Activated CD8-positive, alpha-beta memory T cell treated with anti-CD3 and anti-CD28 coated beads for 1 hour (primary cell): ENCODE results near the gene WNT9B.
"Not testable (repeated sequence)": the region's sequence is repeated elsewhere in the genome, so short reads cannot be mapped to it uniquely, and the experiment has no call there.

Source experiments
- DNase-seq, 2 donors: peaks; one replicate each; pipeline ENCODE4 v3.0.0-alpha.2; 2020; ENCODE audit warnings: low read depth in 1 of 2; ENCODE audit errors: extremely low read depth in 1 of 2

The WNT9B gene

DNA sequence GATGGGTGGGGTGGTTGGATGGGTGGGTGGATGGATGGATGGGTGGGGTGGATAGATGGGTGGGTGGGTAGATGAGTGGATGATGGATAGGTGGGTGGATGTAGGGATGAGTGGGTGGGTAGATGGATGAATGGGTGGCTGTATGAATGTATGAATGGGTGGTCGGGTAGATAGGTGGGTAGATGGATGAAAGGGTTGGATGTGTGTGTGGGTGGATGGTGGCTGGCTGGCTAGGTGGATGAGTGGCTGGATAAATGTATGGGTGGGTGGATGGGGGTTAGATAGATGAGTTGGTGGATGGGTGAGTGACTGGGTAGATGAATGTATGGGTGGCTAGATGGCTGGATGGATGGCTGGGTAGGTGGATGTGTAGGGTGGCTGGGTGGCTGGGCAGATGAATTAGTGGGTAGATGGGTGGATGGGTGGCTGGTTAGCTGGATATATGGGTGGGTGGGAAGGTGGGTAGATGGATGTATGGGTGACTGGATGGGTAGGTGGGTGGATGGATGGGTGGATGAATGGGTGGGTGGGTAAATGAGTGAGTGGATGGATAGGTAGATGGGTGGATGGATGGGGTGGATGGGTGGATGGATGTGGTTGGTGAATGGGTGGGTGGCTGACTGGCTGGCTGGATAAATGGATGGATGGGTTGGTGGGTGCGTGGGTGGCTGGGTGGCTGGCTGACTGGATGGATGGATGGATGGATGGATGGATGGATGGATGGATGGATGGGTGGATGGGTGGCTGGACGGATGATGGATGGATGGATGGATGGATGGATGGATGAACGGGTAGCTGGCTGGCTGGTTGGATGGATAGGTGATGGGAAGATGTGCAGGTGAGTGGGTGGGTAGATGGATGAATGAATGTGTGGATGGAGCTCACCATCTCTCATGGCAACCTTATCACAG, 52.6 kb downstream of the WNT9B start:
- DNase-seq: no peak

DNA sequence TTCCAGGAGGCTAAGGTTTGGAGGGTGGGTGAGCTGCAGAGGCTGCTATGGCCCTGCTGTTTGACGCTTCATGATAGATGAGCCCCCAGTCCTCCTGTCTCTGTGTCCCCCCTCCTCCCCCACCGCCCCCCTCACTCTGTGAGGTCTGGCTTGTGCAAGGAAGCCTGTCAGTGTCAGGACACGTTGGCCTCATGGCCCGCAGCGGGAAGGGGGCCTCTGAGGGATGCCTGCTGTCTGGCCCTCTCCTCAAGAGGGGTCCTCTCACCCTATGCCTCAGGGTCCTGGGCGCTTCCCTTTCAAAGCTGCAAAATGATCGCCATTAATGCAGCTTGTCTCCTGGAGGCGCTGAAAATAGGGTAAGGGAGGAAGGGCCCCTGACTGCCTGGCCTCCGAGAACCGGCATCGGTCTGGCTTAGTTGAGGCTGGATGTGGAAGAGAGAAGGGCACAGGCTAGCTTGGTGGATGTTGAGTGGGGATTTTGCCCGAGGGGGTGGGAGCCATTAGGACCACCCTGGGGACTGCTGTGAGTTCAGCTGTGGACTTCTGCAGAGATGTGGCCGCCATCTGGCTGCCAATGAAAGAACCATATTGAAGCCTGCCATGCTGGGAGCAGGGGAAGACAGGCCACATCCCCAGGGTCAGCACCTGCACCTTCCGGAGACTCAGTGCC, 56.8 kb downstream of the WNT9B start:
- no peak for DNase-seq

DNA sequence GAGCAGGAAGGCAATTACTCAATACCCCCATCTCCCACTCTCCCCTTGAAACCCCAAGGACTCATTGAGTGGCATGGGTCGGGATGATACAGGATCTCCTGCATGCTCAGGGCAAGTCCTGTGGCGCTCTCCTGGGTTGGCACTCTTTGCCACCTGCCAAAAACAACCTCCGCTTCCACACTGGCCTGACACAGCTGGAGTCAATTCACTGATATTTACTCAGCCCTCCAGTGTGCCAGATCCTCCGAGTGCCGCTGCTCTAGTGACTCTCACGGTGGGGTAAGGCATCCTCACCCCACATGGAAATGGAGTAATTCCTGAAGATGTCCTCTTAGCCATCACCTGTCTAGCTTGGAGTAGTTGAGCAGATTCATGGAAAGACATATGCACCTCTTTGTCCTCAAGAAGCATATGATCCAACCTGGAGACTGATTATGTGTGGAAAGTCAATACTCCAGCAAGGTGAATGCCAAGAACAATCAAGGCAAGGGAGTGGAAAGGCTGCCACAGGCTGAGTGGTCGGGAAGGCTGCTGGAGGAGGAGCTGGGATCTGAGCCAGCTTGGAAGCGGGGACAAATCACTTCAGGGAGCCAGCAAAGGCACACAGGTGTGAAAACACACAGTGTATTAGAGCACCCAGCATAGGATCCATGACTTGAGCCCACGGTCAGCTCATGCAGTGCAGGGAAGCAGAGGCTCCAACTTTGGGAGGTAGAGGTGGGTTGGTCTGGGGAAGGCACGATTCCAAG, 59.0 kb downstream of the WNT9B start:
- no peak for DNase-seq

DNA sequence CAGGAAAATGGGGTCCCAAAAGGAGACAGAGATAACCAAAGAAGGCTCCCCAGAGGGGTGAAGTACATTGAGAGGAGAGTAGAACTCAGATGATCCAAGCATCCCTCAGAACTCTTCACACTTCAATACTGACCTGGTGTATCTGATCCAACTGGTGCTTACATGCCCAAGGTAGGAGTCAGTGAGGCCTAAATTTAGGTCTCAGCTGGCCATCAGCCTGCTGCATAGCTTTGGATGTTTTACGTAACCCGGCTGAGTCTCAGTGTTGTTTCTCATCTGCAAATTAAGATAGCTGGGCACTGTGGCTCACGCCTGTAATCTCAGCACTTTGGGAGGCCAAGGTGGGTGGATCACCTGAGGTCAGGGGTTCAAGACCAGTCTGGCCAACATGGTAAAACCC, 59.9 kb downstream of the WNT9B start:
- no peak for DNase-seq

DNA sequence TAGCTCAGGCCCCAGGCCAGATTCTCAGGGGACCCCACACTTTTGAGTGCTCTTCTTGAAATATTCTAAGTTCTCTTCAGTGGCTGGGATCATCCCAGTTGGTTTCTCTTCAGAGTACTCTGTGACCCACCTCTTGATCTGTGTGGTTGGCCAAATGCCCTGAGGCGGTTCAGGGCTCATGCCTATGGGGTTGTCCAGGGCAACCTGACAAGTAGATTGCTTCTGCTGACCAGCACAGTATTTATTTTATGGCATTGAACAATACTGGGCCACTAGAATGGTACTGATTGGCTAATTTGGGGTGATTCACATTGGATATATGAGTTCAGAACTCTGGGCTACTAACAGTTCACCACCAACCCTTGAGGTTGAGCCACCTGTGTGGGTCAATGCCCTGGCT, 64.2 kb downstream of the WNT9B start:
- no peak for DNase-seq

DNA sequence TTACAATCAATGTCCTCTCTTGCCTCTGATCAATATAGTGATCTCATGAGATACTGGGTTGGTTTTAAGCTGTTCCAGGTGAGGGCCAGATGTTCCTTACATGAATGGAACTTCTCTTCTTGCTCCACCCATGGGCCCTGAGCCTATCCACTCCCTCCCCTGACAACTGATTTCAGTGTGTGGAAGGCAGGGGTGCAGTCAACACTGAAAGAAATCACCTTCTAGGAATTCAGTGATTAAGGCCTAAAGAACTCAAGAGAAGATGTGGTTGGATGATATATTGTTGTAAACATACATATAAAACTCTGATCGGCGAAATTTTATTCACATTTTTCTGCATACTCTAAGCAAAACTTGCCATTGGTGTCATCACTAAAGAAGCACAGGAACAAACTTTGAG, 64.8 kb downstream of the WNT9B start:
- DNase-seq: no peak

DNA sequence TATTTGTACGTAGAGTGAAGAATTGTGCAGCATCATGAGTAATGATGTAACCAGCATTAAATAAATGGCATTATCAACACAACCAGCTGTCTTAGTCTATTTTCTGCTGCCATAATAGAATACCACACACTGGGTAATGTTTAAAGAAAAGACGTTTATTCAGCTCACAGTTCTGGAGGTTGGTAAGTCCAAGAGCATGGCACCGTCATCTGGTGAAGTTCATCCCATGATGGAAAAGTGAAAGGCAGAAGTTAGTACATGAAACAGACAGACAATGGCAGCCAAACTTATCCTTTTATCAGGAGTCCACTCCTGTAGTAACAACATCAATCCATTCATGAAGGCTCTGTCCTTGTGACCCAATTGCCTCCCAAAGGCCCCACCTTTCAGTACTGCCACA, 65.2 kb downstream of the WNT9B start:
- DNase-seq: no peak

DNA sequence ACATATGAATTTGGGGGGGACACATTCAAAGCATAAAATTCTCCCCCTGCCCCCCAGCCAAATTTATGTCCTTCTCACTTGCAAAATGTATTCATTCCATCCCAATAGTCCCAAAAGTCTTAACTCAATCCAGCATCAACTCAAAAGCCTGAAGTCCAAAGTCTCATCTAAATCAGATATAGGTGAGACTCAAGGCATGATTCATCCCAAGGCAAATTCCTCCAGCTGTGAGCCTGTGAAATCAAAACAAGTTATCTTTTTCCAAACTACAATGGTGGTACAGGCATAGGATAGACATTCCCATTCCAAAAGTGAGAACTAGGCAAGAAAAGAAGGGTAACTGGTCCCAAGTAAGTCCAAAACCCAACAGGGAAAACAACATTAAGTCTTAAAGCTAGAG, 65.7 kb downstream of the WNT9B start:
- no peak for DNase-seq

DNA sequence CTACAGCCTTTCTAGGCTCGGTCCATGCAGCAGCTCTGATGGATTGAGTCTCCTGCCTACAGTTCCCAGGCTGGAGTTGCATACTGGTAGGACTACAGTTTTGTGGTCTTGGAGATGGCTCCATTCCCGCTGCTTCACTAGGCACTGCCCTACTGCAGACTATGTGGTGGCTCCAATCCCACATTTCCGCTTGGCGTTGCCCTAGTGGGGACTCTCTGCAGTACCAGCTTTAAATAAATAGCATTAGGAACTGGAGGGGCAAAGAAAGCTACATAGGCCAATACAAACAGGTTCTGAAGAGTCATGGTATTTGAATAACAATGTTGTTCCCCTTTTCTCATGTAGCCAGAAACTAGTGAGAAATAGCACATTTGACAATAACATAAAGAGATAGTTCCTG, 66.1 kb downstream of the WNT9B start:
- no peak for DNase-seq

DNA sequence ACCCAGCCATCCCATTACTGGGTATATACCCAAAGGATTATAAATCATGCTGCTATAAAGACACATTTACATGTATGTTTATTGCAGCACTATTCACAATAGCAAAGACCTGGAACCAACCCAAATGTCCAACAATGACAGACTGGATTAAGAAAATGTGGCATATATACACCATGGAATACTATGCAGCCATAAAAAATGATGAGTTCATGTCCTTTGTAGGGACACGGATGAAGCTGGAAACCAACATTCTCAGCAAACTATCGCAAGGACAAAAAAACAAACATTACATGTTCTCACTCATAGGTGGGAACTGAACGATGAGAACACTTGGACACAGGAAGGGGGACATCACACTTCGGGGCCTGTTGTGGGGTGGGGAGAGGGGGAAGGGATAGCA, 70.6 kb downstream of the WNT9B start:
- not testable (repeated sequence) for DNase-seq

DNA sequence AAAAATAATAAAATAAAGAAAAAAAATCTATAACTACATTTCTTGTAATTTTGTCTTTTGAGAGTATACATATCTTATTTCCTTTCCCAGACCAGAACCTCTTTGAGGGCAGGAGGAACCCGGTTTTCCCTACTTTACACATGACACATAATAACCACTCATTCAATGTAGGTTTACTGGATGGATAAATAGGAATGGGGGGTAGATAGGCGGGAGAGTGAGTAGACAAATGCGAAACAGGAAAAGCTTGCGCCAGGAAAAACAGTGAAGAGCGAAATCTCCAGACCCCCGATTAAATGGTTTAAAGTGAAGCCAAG, 71.1 kb downstream of the WNT9B start:
- no peak for DNase-seq

DNA sequence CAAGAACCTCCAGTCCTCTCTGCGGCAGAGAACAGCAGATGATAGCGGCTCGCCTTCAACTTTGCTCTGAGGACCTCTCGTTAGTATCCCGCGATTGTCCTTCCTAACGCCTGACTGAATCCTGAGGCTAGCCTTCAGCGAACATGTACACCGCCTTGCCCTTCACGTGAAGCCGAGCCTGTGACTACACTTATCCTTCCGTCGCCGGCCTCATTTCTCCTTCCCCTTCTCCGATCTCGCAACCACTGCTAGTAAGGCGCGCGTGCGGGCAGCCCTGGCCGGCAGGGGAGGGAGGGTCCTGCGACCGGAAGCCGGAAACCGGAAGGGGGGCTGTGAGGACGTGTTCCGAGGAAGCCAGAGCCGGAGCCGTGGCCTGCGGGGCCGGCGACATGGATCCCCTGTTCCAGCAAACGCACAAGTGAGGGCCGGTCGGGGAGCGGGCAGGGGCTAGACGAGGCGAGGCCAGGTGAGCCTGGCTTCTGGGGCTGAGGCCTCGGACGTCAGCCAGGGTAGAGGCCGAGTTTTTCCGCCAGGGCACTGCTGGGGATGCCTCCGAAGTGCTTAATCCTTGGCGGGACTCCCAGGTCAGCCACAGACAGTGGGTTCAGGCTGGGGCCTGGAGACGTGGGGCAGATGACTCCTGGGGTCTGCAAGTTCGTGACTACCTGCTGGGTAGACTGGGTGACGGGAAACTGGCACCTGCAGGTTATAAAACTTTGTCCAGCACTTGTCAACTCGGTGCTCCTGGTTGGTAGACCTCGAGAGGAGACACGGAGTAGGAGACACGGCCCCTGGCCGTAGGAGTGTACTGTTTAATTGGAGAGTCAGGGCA, 71.6 kb downstream of the WNT9B start, which contains the start of gene GOSR2:
TSS of gene GOSR2 (plus strand) at position 357 of the 832 bp plus-strand sequence. CDS start at position 390, 33 bp downstream.
- DNase-seq: peak; percentile 61 to 81

DNA sequence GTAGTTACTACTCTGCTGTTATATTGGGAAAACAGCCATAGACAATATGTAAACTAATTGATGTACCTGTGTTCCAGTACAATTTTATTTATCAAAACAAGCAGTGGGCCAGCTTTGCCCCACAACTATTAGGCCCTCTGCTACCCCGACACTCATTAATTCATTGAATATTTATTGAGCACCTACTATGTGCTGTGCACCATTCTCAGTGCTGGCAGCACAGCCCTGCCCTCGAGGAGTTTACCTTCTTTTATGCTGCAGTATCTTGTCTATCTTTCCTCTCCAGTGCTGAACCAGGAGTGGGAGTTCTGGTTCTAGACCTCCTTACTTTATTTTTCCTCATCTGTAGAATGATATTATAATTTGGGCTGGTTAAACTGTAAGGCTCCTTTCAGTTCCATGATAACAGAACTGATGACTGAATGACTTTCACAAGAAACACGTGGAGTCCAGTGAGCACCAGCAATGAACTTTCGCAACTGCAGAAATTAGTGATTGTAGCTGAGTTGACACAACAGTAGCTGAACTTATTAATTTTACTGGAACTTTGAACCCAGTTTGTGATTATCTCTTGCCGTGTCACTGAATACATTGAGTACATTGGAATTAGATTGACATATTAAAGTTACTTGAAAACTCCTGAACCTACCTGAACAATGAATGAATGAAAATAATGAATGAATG, 73.9 kb downstream of the WNT9B start:
- no peak for DNase-seq

DNA sequence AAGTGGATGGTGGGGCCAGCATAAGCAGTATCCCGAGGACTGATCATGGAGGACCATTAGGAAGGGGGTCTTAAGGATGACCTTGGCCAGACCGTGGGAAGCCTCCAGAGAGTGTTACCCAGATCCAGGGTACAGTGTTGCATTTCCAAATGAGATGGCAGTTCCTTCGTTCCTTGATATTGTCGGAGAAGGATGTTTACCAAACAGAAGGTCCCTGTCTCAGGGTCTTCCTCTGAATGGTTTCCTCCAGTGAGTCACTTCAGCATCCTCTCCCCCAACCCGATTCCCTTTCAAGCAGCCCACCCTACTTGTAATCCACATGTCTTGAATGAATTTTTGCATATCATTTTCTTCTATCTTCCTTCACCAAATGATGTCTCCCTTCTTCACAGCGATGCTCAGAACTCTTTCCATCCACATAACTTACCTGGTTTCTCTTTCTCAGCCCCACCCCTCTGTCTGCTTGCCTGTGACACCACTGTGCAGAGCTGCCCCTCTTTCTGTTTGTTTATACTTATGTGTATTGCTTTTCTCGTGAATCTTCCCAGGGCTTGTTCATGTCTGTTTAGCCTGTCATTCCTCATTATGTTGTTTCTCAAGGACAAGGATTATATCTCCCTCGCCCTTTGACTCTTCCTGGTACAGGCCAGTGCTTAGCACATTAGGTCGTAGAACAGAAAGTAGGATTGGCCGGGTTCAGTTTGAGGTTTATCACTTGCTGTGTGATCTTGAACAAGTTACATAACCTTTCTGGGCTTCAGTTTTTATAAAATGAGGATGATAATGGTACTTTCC, 77.3 kb downstream of the WNT9B start:
- no peak for DNase-seq

DNA sequence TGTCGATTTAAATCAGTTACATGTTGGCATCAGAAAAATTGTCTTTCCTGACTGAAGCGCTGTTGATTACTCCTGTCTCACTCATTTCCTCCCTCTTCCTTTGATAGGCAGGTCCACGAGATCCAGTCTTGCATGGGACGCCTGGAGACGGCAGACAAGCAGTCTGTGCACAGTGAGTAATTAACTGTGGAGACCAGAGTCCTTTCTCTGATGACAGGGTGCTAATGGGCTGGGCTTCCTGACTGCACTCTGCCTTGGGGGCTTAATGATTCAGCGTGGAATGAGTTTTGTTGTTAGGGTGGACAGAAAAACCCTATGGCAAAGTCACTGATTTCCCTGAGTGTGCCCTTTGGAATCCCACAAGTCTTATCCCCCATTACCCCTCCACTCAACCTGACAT, 78.0 kb downstream of the WNT9B start:
- DNase-seq: no peak

DNA sequence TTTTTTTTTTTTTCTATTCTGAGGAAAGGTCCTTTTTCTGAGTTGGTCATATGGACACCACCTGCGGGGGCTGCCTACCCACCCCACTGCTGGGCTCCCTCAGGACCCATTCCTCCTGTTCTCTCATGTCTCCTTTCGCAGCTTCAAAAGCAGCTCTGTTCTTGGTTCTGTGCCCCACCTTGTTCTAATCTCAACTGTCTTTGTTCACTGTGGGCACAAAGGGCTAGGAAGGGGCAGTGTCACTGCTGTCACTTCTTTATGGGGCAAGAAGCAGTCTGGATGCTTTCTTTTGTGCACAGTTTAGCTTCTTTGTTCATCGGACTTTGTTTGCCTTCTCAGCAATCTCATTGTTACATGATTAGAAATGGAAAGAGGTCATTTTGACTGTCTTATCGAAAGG, 78.7 kb downstream of the WNT9B start:
- DNase-seq: no peak

DNA sequence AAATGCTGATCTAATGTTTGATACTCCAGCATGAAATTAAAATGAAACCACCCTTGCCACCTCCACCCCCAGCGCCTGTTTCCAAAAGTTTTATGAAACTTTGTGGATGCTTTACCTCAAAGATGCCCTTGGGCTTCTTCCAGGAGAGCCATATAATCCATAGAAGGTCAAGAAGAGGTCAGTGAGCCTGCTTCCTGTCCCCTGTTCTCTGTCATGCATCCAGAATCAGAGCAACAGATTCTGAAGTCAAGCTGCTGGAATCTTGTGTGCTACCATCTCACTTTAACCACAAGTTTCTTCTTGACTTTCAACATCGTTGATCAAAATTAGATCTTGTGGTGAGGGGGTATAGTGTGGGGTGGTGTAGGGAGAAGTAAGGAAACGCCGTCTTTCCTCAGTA, 80.2 kb downstream of the WNT9B start:
- no peak for DNase-seq

DNA sequence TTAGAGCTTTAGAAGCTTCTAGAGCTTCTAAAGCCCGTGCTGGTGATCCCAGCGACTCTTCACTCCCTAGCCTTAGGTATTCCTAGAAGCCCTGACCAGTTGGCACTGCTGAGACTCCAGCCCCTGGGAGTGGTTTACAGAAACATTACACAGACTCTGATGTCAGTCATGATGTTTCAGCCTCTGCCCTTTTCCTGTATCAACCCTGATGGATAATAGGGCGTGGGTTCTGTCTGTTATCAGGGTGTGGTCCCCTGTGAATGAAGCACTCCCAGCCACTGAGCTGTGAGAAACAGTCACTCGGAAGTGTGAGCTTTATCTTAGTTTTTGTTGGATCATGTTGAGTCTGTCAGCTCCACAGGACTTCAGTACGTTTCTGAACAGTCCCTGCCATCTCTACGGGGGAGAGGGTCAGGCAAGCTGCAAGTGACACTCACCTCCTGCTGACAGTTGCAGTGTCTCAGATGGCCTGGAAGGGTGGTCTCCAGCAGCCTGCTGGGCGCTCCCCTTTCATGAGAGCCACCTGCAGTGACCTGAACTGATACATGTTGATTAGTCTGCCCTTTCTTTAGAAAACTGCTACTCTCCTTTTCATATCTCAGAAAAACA, 84.4 kb downstream of the WNT9B start:
- no peak for DNase-seq
